HepG2 (cell line): ENCODE results near the gene TNFAIP1. TPM values are rescaled to one million over a fixed set of nuclear protein-coding genes. Genes with fewer than 3 reads are reported as not detected.

ENCODE experiments used
- ATAC-seq: fragments of 200-7000 bp; cut with Tn5 transposase; 3 replicates; pipeline ENCODE4 v1.9.1; 2020; ENCODE audit warnings: mild to moderate bottlenecking, moderate library complexity
- BruUV-seq: library from RNA; stranded (reverse); fragments of 400-500 nt; replicated peaks from 2 replicates; lab custom pipeline; 2021; lab: Mats Ljungman, UMichigan
- CTCF ChIA-PET: fragments of 300-600 bp; formaldehyde crosslinking; extraction: SDS; loops from one replicate; lab custom pipeline; 2021; ENCODE audit warnings: low total read pairs, inconsistent platforms, low intra/inter-chr PET ratio; lab: Yijun Ruan, JAX
- POLR2A ChIA-PET: fragments of 350-600 bp; sonication (Branson Sonifier 250); formaldehyde crosslinking; loops from one replicate; lab custom pipeline; 2020; ENCODE audit warnings: antibody characterized with exemption, inconsistent platforms; lab: Yijun Ruan, JAX
- DNase-seq: peaks from one replicate; pipeline ENCODE4 v3.0.0-alpha.2; 2015; ENCODE audit warnings: low spot score
- FAIRE-seq: peaks from 3 replicates; lab custom pipeline; 2011; peaks lifted over from hg19 to GRCh38; lab: Jason Lieb, UNC
- H2AFZ ChIP-seq: one replicate; pipeline ENCODE4 v1.6.1; 2011; ENCODE audit warnings: low read length, inconsistent platforms
- H3K27ac ChIP-seq: fragments of 300-600 bp; 3 replicates; pipeline ENCODE4 v1.8.0; 2011; ENCODE audit warnings: mixed run types, mild to moderate bottlenecking, mixed read lengths, low read length, inconsistent platforms; ENCODE audit not compliant: insufficient read depth; ENCODE audit errors: extremely low read length
- H3K27me3 ChIP-seq, 2 experiments: fragments of 200-600 bp in 1 of 2; 2 replicates in 1 of 2; 3 replicates in 1 of 2; pipeline versions ENCODE4 v1.6.0 to v1.8.0; 2011; ENCODE audit warnings: low read length in 2 of 2, mild to moderate bottlenecking in 2 of 2, moderate library complexity in 2 of 2, inconsistent platforms in 1 of 2; ENCODE audit not compliant: insufficient read depth in 2 of 2, control insufficient read depth in 1 of 2
- H3K36me3 ChIP-seq, 2 experiments: fragments of 200-600 bp in 1 of 2; replicated peaks in 1 of 2; 2 replicates in 1 of 2; 3 replicates in 1 of 2; pipeline versions ENCODE4 v1.5.1 to v1.8.0; 2011; ENCODE audit warnings: low read length in 2 of 2, inconsistent platforms in 1 of 2; ENCODE audit not compliant: insufficient read depth in 2 of 2, control insufficient read depth in 1 of 2
- H3K4me1 ChIP-seq: 2 replicates; pipeline ENCODE4 v1.5.1; 2012; ENCODE audit warnings: low read length, inconsistent platforms; ENCODE audit not compliant: insufficient read depth
- H3K4me2 ChIP-seq: 2 replicates; pipeline ENCODE4 v1.6.0; 2011; ENCODE audit warnings: low read depth, low read length, inconsistent platforms
- H3K4me3 ChIP-seq, 3 experiments: fragments of 200-600 bp in 1 of 3; sonication (generic), shearing (Covaris generic) in 1 of 3; replicated peaks in 1 of 3; 2 replicates each; pipeline ENCODE4 v1.5.1; 2011 to 2016; ENCODE audit warnings: low read length in 3 of 3, inconsistent platforms in 2 of 3, low read depth in 2 of 3, mild to moderate bottlenecking in 2 of 3, control low read depth in 1 of 3, mixed read lengths in 1 of 3; ENCODE audit not compliant: insufficient read depth in 1 of 3
- H3K79me2 ChIP-seq: one replicate; pipeline ENCODE4 v1.6.1; 2011; ENCODE audit warnings: low read length, inconsistent platforms; ENCODE audit not compliant: insufficient read depth
- H3K9ac ChIP-seq: 2 replicates; pipeline ENCODE4 v1.6.0; 2011; ENCODE audit warnings: mild to moderate bottlenecking, low read depth, low read length, inconsistent platforms; ENCODE audit not compliant: insufficient read depth
- H3K9me3 ChIP-seq: 2 replicates; pipeline ENCODE4 v1.5.1; 2012; ENCODE audit warnings: mild to moderate bottlenecking, low read length
- H4K20me1 ChIP-seq: 2 replicates; pipeline ENCODE4 v1.6.0; 2011; ENCODE audit warnings: inconsistent platforms, mild to moderate bottlenecking, low read length, moderate library complexity; ENCODE audit not compliant: insufficient read depth
- AGO1 ChIP-seq: fragments of 200-400 bp; formaldehyde crosslinking; IDR thresholded peaks from 2 replicates; pipeline ENCODE4 v1.6.1; 2017; ENCODE audit warnings: mild to moderate bottlenecking, low read depth, low read length, moderate library complexity; ENCODE audit not compliant: poor library complexity, severe bottlenecking
- CENPBD1 ChIP-seq: sonication (generic); formaldehyde crosslinking; IDR thresholded peaks from 2 replicates; pipeline ENCODE4 v1.8.0; 2022; ENCODE audit warnings: missing genetic modification reagents, low read depth, mild to moderate bottlenecking, borderline replicate concordance
- CSRNP1 ChIP-seq: sonication (generic); formaldehyde crosslinking; IDR thresholded peaks from 2 replicates; pipeline ENCODE4 v1.8.1; 2023; ENCODE audit warnings: mild to moderate bottlenecking, missing genetic modification reagents
- HMGXB3 ChIP-seq: sonication (generic); formaldehyde crosslinking; IDR thresholded peaks from 2 replicates; pipeline ENCODE4 v1.4.0; 2020; ENCODE audit warnings: missing genetic modification reagents, borderline replicate concordance
- HOXA9 ChIP-seq: sonication (generic); formaldehyde crosslinking; IDR thresholded peaks from 2 replicates; pipeline ENCODE4 v1.8.1; 2022; ENCODE audit warnings: missing genetic modification reagents, mild to moderate bottlenecking, moderate library complexity, borderline replicate concordance
- MEIS1 ChIP-seq: sonication (generic); formaldehyde crosslinking; IDR thresholded peaks from 2 replicates; pipeline ENCODE4 v1.9.0; 2021; ENCODE audit warnings: mild to moderate bottlenecking, missing genetic modification reagents, moderate library complexity, borderline replicate concordance
- MNT ChIP-seq: fragments of 450-650 bp; IDR thresholded peaks from 2 replicates; pipeline ENCODE4 v1.6.1; 2016
- PHB2 ChIP-seq: fragments of 450-650 bp; IDR thresholded peaks from 2 replicates; pipeline ENCODE4 v1.6.1; 2018; ENCODE audit not compliant: partially characterized antibody
- ZBTB39 ChIP-seq: sonication (generic); formaldehyde crosslinking; IDR thresholded peaks from 2 replicates; pipeline ENCODE4 v1.5.0; 2020; ENCODE audit warnings: missing genetic modification reagents
- ZFX ChIP-seq: sonication (generic); formaldehyde crosslinking; IDR thresholded peaks from 2 replicates; pipeline ENCODE4 v1.4.0; 2020; ENCODE audit warnings: mild to moderate bottlenecking, low read depth, missing genetic modification reagents, moderate library complexity
- ZNF274 ChIP-seq: sonication (generic); formaldehyde crosslinking; IDR thresholded peaks from 2 replicates; pipeline ENCODE4 v1.5.1; 2020; ENCODE audit warnings: mild to moderate bottlenecking, missing genetic modification reagents
- ZNF558 ChIP-seq: sonication (generic); formaldehyde crosslinking; IDR thresholded peaks from 2 replicates; pipeline ENCODE4 v1.9.0; 2022; ENCODE audit warnings: mild to moderate bottlenecking, missing genetic modification reagents, borderline replicate concordance
- WGBS: methylation state at CpG from one replicate; pipeline ENCODE4 v1.1.6; 2017; ENCODE audit warnings: low lambda C conversion rate; 5-methylcytosine and 5-hydroxymethylcytosine counted together
- in situ Hi-C: cut with HindIII; loops from 2 replicates; pipeline ENCODE4 v1.10.0; 2017; ENCODE audit warnings: low pct_unique_long_range_greater_than_20kb; ENCODE audit not compliant: extremely low pct_ligation_motif_present
- intact Hi-C: fragments of 100-400 bp; cut with micrococcal nuclease; formaldehyde crosslinking; loops from one replicate; pipeline ENCODE4 v1.10.0; 2022; ENCODE audit not compliant: unreplicated experiment
- polyA plus RNA-seq, 8 experiments: library from polyadenylated mRNA; depleted of rRNA in 3 of 8; stranded (reverse) in 7 of 8; unstranded in 1 of 8; fragments of >200 nt; fragmentation: Illumina TruSeq in 4 of 8; extraction: Trizol in 4 of 8; gene quantifications; 2 replicates each; pipeline versions ENCODE4 v1.2.1 to v1.2.3, GENCODE V29; 2011 to 2016; ENCODE audit warnings: low read depth in 4 of 8, missing spikeins in 1 of 8, mixed read lengths in 1 of 8; ENCODE audit not compliant: insufficient read depth in 1 of 8
- total RNA-seq, 5 experiments: library from RNA; depleted of rRNA; stranded (reverse); fragments of >200 nt; fragmentation: Illumina TruSeq; extraction: Trizol; gene quantifications; 2 replicates each; pipeline ENCODE4 v1.2.3, GENCODE V29; 2016; ENCODE audit warnings: low read depth in 1 of 5

Gene TNFAIP1
- total and polyA plus RNA-seq, 2 of the 13 experiments (the other 11 are each of a cell fraction or from before 2014, with no cell fraction given), result 17.5 to 40.6 TPM

- Histone ChIP-seq H3K4me3 (no peak overlapping the region), H3K27me3 (peaks cover 0 to 6% of the 10 kb centered on the region in 2 experiments; a peak in 2 of 5 replicates), H4K20me1 (no peaks in the 10 kb centered on the region), H2AFZ (no peak overlapping the region), H3K9ac (no peak overlapping the region), H3K36me3 (no peaks in the 10 kb centered on the region), H3K4me1 (peaks cover 10% of the 10 kb centered on the region; the same call in 1 of the 2 replicates), H3K79me2 (no peaks in the 10 kb centered on the region), H3K4me2 (no peak overlapping the region), H3K27ac (no peak overlapping the region), H3K9me3 (no peaks in the 10 kb centered on the region)
- intact Hi-C loops (no loop called here), in situ Hi-C loops (loop anchor here (25.0 kb wide), 1 partner anchor 270 kb away; the partner anchor contains the start of gene NLK)
- no peak for FAIRE-seq
- no TSS peak for BruUV-seq
- POLR2A ChIA-PET, result no interaction called here
- 93% methylated on average over 13 of the region's 38 CpGs for WGBS
- no peak for DNase-seq
- no peak for ATAC-seq
- CTCF ChIA-PET, result no interaction called here
- TF ChIP-seq ZBTB39 (CRISPR knock-in tag), result no peak
- no peak for TF ChIP-seq CSRNP1 (CRISPR knock-in tag)
- TF ChIP-seq CENPBD1 (CRISPR knock-in tag), result no peak
- no peak for TF ChIP-seq HMGXB3 (CRISPR knock-in tag)
- TF ChIP-seq MNT, result no peak
- no peak for TF ChIP-seq PHB2
- no peak for TF ChIP-seq HOXA9
- TF ChIP-seq ZFX (CRISPR knock-in tag), result no peak
- no peak for TF ChIP-seq ZNF558 (CRISPR knock-in tag)
- no peak for TF ChIP-seq ZNF274 (CRISPR knock-in tag)
- TF ChIP-seq AGO1, result no peak
- TF ChIP-seq MEIS1 (CRISPR knock-in tag), result no peak
Measured at GRCh38 chr17:28306954-28307401, 28.6 kb upstream of the TNFAIP1 start.
